Panc1 (cell line): Measurements from ENCODE around the gene LRIF1. TPM values are rescaled to one million over a fixed set of nuclear protein-coding genes. Genes with fewer than 3 reads are reported as not detected.

Source experiments
- ATAC-seq: fragments of 200-7000 bp; cut with Tn5 transposase; 2 replicates; pipeline ENCODE4 v1.9.1; 2020; ENCODE audit warnings: mild to moderate bottlenecking, moderate library complexity
- BruUV-seq: library from RNA; stranded (reverse); fragments of 400-500 nt; replicated peaks from 2 replicates; lab custom pipeline; 2021; lab: Mats Ljungman, UMichigan
- CTCF ChIA-PET: fragments of 300-600 bp; sonication (Branson Sonifier 250); formaldehyde crosslinking; loops from one replicate; lab custom pipeline; 2022; ENCODE audit warnings: antibody characterized with exemption; lab: Charles Lee
- POLR2A ChIA-PET: fragments of 300-600 bp; sonication (Branson Sonifier 250); formaldehyde crosslinking; loops from one replicate; lab custom pipeline; 2022; ENCODE audit warnings: antibody characterized with exemption; lab: Charles Lee
- DNase-seq: peaks from one replicate; pipeline ENCODE4 v3.0.0-alpha.2; 2010; ENCODE audit warnings: low read depth, low spot score
- H3K27ac ChIP-seq: 2 replicates; pipeline ENCODE4 v1.5.1; 2011; ENCODE audit warnings: mild to moderate bottlenecking, low read length, inconsistent platforms
- H3K27me3 ChIP-seq: fragments of 200-500 bp; sonication (Bioruptor generic); 2 replicates; pipeline ENCODE4 v1.6.0; 2014; ENCODE audit warnings: low read length, inconsistent platforms; ENCODE audit not compliant: control insufficient read depth, insufficient read depth
- H3K36me3 ChIP-seq: fragments of 200-500 bp; sonication (Bioruptor generic); 2 replicates; pipeline ENCODE4 v1.5.1; 2014; ENCODE audit warnings: inconsistent platforms, mild to moderate bottlenecking, low read length, moderate library complexity; ENCODE audit not compliant: control insufficient read depth, insufficient read depth
- H3K4me1 ChIP-seq: 2 replicates; pipeline ENCODE4 v1.5.1; 2011; ENCODE audit warnings: inconsistent platforms, mild to moderate bottlenecking, low read length, moderate library complexity; ENCODE audit not compliant: control insufficient read depth, insufficient read depth
- H3K4me3 ChIP-seq, 2 experiments: 2 replicates each; pipeline ENCODE4 v1.5.1; 2011 to 2012; ENCODE audit warnings: low read depth in 2 of 2, low read length in 2 of 2, mild to moderate bottlenecking in 2 of 2, inconsistent platforms in 1 of 2, moderate library complexity in 1 of 2
- H3K9me3 ChIP-seq: fragments of 200-500 bp; sonication (Bioruptor generic); 2 replicates; pipeline ENCODE4 v1.5.1; 2014; ENCODE audit warnings: low read depth, mild to moderate bottlenecking, inconsistent platforms, low read length, moderate library complexity; ENCODE audit not compliant: control insufficient read depth, insufficient read depth
- CTCF ChIP-seq: fragments of 450-650 bp; IDR thresholded peaks from 2 replicates; pipeline ENCODE4 v1.5.1; 2017; ENCODE audit warnings: mild to moderate bottlenecking
- POLR2AphosphoS5 ChIP-seq: IDR thresholded peaks from 2 replicates; pipeline ENCODE4 v1.6.1; 2012; ENCODE audit warnings: mild to moderate bottlenecking, low read depth, low read length, moderate library complexity
- REST ChIP-seq, 2 experiments: IDR thresholded peaks; 2 replicates each; pipeline ENCODE4 v1.6.1; 2011 to 2012; ENCODE audit warnings: low read depth in 2 of 2, control low read depth in 1 of 2, low read length in 1 of 2, mild to moderate bottlenecking in 1 of 2, moderate library complexity in 1 of 2; ENCODE audit not compliant: insufficient read depth in 1 of 2
- SIN3A ChIP-seq: IDR thresholded peaks from 2 replicates; pipeline ENCODE4 v1.6.1; 2012; ENCODE audit warnings: low read depth, mild to moderate bottlenecking, low read length, moderate library complexity, borderline replicate concordance; ENCODE audit not compliant: insufficient read depth
- TCF7L2 ChIP-seq: IDR thresholded peaks from 2 replicates; pipeline ENCODE4 v1.6.1; 2011; ENCODE audit warnings: mild to moderate bottlenecking, low read depth, low read length, inconsistent platforms
- in situ Hi-C: cut with HindIII; loops from 2 replicates; pipeline ENCODE4 v1.10.0; 2016; ENCODE audit warnings: low sequenced_read_pairs, low pct_unique_long_range_greater_than_20kb
- intact Hi-C: fragments of 100-400 bp; cut with micrococcal nuclease; formaldehyde crosslinking; loops from one replicate; pipeline ENCODE4 v1.10.0; 2022; ENCODE audit not compliant: unreplicated experiment
- total RNA-seq: library from RNA; stranded (reverse); gene quantifications from one replicate; pipeline ENCODE4 v1.2.1, GENCODE V29; 2021; ENCODE audit not compliant: unreplicated experiment

The LRIF1 gene
- total RNA-seq, 1 experiment from 2014 or later, result 34.1 TPM

DNA sequence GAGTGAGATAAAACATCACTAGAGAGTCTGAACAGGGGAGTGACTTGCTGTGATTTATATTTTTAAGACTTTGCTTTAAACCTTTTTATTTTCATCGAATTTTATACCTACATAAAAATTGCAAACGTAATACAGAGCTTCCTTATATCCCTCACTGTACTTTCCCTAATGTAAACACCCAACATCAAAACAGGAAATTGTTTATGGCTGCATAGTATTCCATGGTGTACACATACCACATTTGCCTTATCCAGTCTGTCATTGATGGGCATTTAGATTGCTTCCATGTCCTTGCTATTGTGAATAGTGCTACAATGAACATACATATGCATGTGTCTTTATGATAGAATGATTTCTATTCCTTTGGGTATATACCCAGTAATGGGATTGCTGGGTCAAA lies 34.8 kb downstream of the LRIF1 start:
- ATAC-seq (no peak), DNase-seq (no peak)
- in situ Hi-C loops (no loop called here), intact Hi-C loops (no loop called here)
- H3K27ac ChIP-seq, result no peak overlapping the region
- TF ChIP-seq REST (IDR thresholded peaks at IDR 0.05; ENCODE audit: insufficient read depth in 1 of 2, low read depth in 2 of 2, low read length in 1 of 2), result no peak
- no peak for TF ChIP-seq TCF7L2
- TF ChIP-seq POLR2AphosphoS5, result no peak
- H3K36me3 ChIP-seq, result no peaks in the 10 kb centered on the region
- no peaks in the 10 kb centered on the region for H3K27me3 ChIP-seq
- no peak overlapping the region for H3K4me3 ChIP-seq
- CTCF ChIA-PET, result no interaction called here
- H3K4me1 ChIP-seq, result no peaks in the 10 kb centered on the region
- BruUV-seq, result no TSS peak
- POLR2A ChIA-PET, result no interaction called here
- H3K9me3 ChIP-seq, result no peaks in the 10 kb centered on the region

DNA sequence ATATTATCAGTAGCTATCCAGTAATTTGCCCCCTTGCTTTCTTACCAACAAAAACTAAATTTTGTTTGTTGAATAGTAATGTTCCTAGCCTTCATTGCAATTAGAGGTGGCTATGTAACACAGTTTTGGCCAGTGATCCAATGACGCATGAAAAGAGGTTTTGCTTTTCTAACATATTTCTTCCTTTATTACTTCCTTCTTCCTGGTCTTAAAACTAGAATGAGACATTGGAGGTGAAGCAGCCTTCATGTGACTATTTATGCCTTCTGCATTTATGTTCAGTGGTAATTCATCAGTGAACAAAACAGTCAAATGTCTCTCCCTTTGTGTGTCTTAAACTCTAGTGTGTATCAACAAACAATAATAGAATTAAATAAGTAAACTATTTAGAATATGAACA lies 35.5 kb downstream of the LRIF1 start:
- in situ Hi-C loops, result no loop called here
- BruUV-seq, result no TSS peak
- no peaks in the 10 kb centered on the region for H3K4me1 ChIP-seq
- TF ChIP-seq REST (IDR thresholded peaks at IDR 0.05; ENCODE audit: insufficient read depth in 1 of 2, low read depth in 2 of 2, low read length in 1 of 2) (no peak), CTCF (no peak), POLR2AphosphoS5 (no peak), TCF7L2 (no peak), SIN3A (no peak)
- H3K9me3 ChIP-seq, result no peaks in the 10 kb centered on the region
- intact Hi-C loops, result no loop called here
- CTCF ChIA-PET, result no interaction called here
- no peak overlapping the region for H3K4me3 ChIP-seq
- H3K27ac ChIP-seq, result no peak overlapping the region
- POLR2A ChIA-PET, result no interaction called here
- DNase-seq (no peak), ATAC-seq (no peak)
- no peaks in the 10 kb centered on the region for H3K36me3 ChIP-seq
- H3K27me3 ChIP-seq, result no peaks in the 10 kb centered on the region
